Ovary (tissue), 3 donors: ENCODE measurements around the gene SEMA4G.

ENCODE experiments used
- CTCF ChIP-seq, 3 donors: fragments of 450-650 bp in 2 of 3; fragments of 200-600 bp in 1 of 3; IDR thresholded peaks; one replicate each; pipeline versions ENCODE4 v1.5.1 to v1.8.0; 2016 to 2022; ENCODE audit warnings: antibody characterized with exemption in 3 of 3, mild to moderate bottlenecking in 1 of 3
- EP300 ChIP-seq: sonication (generic); formaldehyde crosslinking; IDR thresholded peaks from one replicate; pipeline ENCODE4 v1.6.1; 2017; ENCODE audit warnings: antibody characterized with exemption
- POLR2A ChIP-seq: fragments of 450-650 bp; IDR thresholded peaks from one replicate; pipeline ENCODE4 v1.6.1; 2017; ENCODE audit warnings: antibody characterized with exemption, mild to moderate bottlenecking, moderate library complexity
- donor health status: DM: no; HTN: no; CAD: no.

GRCh38 chr10:101003639-101004206 is 34.4 kb downstream of the SEMA4G start:
- TF ChIP-seq CTCF (IDR thresholded peaks at IDR 0.05), result no peak
- no peak for TF ChIP-seq EP300
- no peak for TF ChIP-seq POLR2A
